Parathyroid adenoma (tissue), 2 donors: ENCODE results near the gene MROH7.
A peak's percentile ranks its signal among the peaks of the same experiment; 100 is the strongest.

Source experiments
- H2AFZ ChIP-seq: fragments of 300-600 bp; sonication (generic); one replicate; pipeline ENCODE4 v1.7.0; 2017; ENCODE audit warnings: antibody characterized with exemption, mild to moderate bottlenecking
- H3K27ac ChIP-seq: fragments of 300-600 bp; sonication (generic); one replicate; pipeline ENCODE4 v1.7.0; 2017
- H3K27me3 ChIP-seq: fragments of 300-600 bp; sonication (generic); one replicate; pipeline ENCODE4 v1.7.0; 2017; ENCODE audit warnings: low read length; ENCODE audit not compliant: control insufficient read depth, insufficient read depth
- H3K36me3 ChIP-seq: fragments of 300-600 bp; sonication (generic); one replicate; pipeline ENCODE4 v1.7.0; 2017; ENCODE audit warnings: low read length; ENCODE audit not compliant: control insufficient read depth, insufficient read depth
- H3K4me1 ChIP-seq: fragments of 300-600 bp; sonication (generic); one replicate; pipeline ENCODE4 v1.7.0; 2017; ENCODE audit warnings: control low read depth
- H3K4me2 ChIP-seq: fragments of 300-600 bp; sonication (generic); one replicate; pipeline ENCODE4 v1.7.0; 2017; ENCODE audit warnings: low read length
- H3K4me3 ChIP-seq: fragments of 300-600 bp; sonication (generic); one replicate; pipeline ENCODE4 v1.7.0; 2017; ENCODE audit warnings: low read depth, low read length
- H3K79me2 ChIP-seq: fragments of 300-600 bp; sonication (generic); one replicate; pipeline ENCODE4 v1.7.0; 2017; ENCODE audit warnings: control low read depth
- H3K9ac ChIP-seq: fragments of 300-600 bp; sonication (generic); one replicate; pipeline ENCODE4 v1.7.0; 2017; ENCODE audit warnings: mild to moderate bottlenecking
- H3K9me3 ChIP-seq: fragments of 300-600 bp; sonication (generic); one replicate; pipeline ENCODE4 v1.7.0; 2017; ENCODE audit warnings: low read length; ENCODE audit not compliant: control insufficient read depth
- CTCF ChIP-seq: fragments of 300-600 bp; sonication (generic); IDR thresholded peaks from one replicate; pipeline ENCODE4 v1.7.0; 2017; ENCODE audit warnings: antibody characterized with exemption, mild to moderate bottlenecking
- donor health status: primary hyperparathyroidism.

MROH7 gene

GRCh38 chr1:54667797-54668196 lies 26.2 kb downstream of the MROH7 start:
- H3K4me1 ChIP-seq = no peaks in the 10 kb centered on the region
- no peak overlapping the region for H3K4me3 ChIP-seq
- H3K36me3 ChIP-seq = no peaks in the 10 kb centered on the region
- no peaks in the 10 kb centered on the region for H3K79me2 ChIP-seq
- no peaks in the 10 kb centered on the region for H3K27me3 ChIP-seq
- H3K27ac ChIP-seq = no peak overlapping the region
- H2AFZ ChIP-seq = no peak overlapping the region
- no peak overlapping the region for H3K4me2 ChIP-seq
- TF ChIP-seq CTCF = no peak
- no peaks in the 10 kb centered on the region for H3K9me3 ChIP-seq
- no peak overlapping the region for H3K9ac ChIP-seq

- Histone ChIP-seq H3K27ac (no peak overlapping the region), H3K9me3 (no peaks in the 10 kb centered on the region), H3K4me2 (no peak overlapping the region), H3K27me3 (no peaks in the 10 kb centered on the region), H3K36me3 (no peaks in the 10 kb centered on the region), H3K4me1 (no peaks in the 10 kb centered on the region), H3K9ac (no peak overlapping the region), H3K4me3 (no peak overlapping the region), H2AFZ (no peak overlapping the region), H3K79me2 (no peaks in the 10 kb centered on the region)
- no peak for TF ChIP-seq CTCF
These were observed 27.0 kb downstream of the MROH7 start for GRCh38 chr1:54668567-54668966.

- no peak overlapping the region for H3K4me2 ChIP-seq
- H3K9ac ChIP-seq = no peak overlapping the region
- TF ChIP-seq CTCF = peak; percentile 51
These were observed 30.5 kb downstream of the MROH7 start for GRCh38 chr1:54671985-54672608.

GRCh38 chr1:54678776-54679643 lies 37.4 kb downstream of the MROH7 start:
- no peak overlapping the region for H3K4me3 ChIP-seq
- H3K27me3 ChIP-seq = no peaks in the 10 kb centered on the region
- H2AFZ ChIP-seq = no peak overlapping the region
- H3K27ac ChIP-seq = no peak overlapping the region
- no peaks in the 10 kb centered on the region for H3K4me1 ChIP-seq
- H3K9ac ChIP-seq = no peak overlapping the region
- H3K36me3 ChIP-seq = no peaks in the 10 kb centered on the region
- no peaks in the 10 kb centered on the region for H3K9me3 ChIP-seq
- H3K79me2 ChIP-seq = no peaks in the 10 kb centered on the region
- no peak overlapping the region for H3K4me2 ChIP-seq
- no peak for TF ChIP-seq CTCF

More at GRCh38 chr1:54671985-54672608, 30.5 kb downstream of the MROH7 start:
- Histone ChIP-seq H3K79me2 (no peaks in the 10 kb centered on the region), H3K4me3 (no peak overlapping the region), H2AFZ (no peak overlapping the region), H3K9me3 (no peaks in the 10 kb centered on the region), H3K27me3 (no peaks in the 10 kb centered on the region), H3K36me3 (no peaks in the 10 kb centered on the region), H3K27ac (no peak overlapping the region), H3K4me1 (no peaks in the 10 kb centered on the region)
